ENCODE results near the gene OBP2A.
"Not testable (repeated sequence)": the region's sequence is repeated elsewhere in the genome, so short reads cannot be mapped to it uniquely, and the experiment has no call there.

OBP2A gene

GRCh38 chr9:135512241-135512603 lies 33.7 kb upstream of the OBP2A start:
- no peak for DNase-seq (ENCODE audit: low read depth in 2 of 2)

GRCh38 chr9:135512904-135513303 lies 33.0 kb upstream of the OBP2A start:
- DNase-seq (ENCODE audit: low read depth in 2 of 2), result no peak

GRCh38 chr9:135513351-135513846 lies 32.5 kb upstream of the OBP2A start:
- no peak for DNase-seq (ENCODE audit: low read depth in 2 of 2)

GRCh38 chr9:135513906-135514305 lies 32.0 kb upstream of the OBP2A start:
- not testable (repeated sequence) for DNase-seq (ENCODE audit: low read depth in 2 of 2)

GRCh38 chr9:135514342-135515082 lies 31.4 kb upstream of the OBP2A start:
- no peak for DNase-seq (ENCODE audit: low read depth in 2 of 2)

GRCh38 chr9:135515083-135515951 lies 30.6 kb upstream of the OBP2A start:
- DNase-seq (ENCODE audit: low read depth in 2 of 2), result no peak

GRCh38 chr9:135516132-135516860 lies 29.6 kb upstream of the OBP2A start:
- DNase-seq (ENCODE audit: low read depth in 2 of 2), result no peak

- DNase-seq (ENCODE audit: low read depth in 2 of 2), result no peak
Measured at GRCh38 chr9:135517407-135517822, 28.5 kb upstream of the OBP2A start.

- no peak for DNase-seq (ENCODE audit: low read depth in 2 of 2)
Measured at GRCh38 chr9:135519179-135519971, 26.6 kb upstream of the OBP2A start.

- no peak for DNase-seq (ENCODE audit: low read depth in 2 of 2)
Measured at GRCh38 chr9:135520916-135521607, 24.9 kb upstream of the OBP2A start, which contains the start of gene LCN1. Gene LCN1 (plus strand): TSS chr9:135521440. CDS start chr9:135521498, 58 bp downstream.

- no peak for DNase-seq (ENCODE audit: low read depth in 2 of 2)
Measured at GRCh38 chr9:135521608-135522095, 24.3 kb upstream of the OBP2A start.

- DNase-seq (ENCODE audit: low read depth in 2 of 2), result no peak
Measured at GRCh38 chr9:135522137-135522877, 23.6 kb upstream of the OBP2A start.

GRCh38 chr9:135522931-135523330 lies 23.0 kb upstream of the OBP2A start:
- DNase-seq (ENCODE audit: low read depth in 2 of 2), result no peak

- DNase-seq (ENCODE audit: low read depth in 2 of 2), result no peak
Measured at GRCh38 chr9:135523521-135524129, 22.3 kb upstream of the OBP2A start.

GRCh38 chr9:135524130-135524861 lies 21.6 kb upstream of the OBP2A start:
- DNase-seq (ENCODE audit: low read depth in 2 of 2), result no peak

GRCh38 chr9:135525241-135526088 lies 20.5 kb upstream of the OBP2A start:
- DNase-seq (ENCODE audit: low read depth in 2 of 2), result no peak

- no peak for DNase-seq (ENCODE audit: low read depth in 2 of 2)
Measured at GRCh38 chr9:135526089-135526729, 19.7 kb upstream of the OBP2A start.

Data from stimulated activated CD4-positive, alpha-beta T cell treated with anti-CD3 and anti-CD28 coated beads, Interleukin-12 subunit alpha, Interleukin-12 subunit beta, amount 100 ng/mL, for 24 hours (primary cell).